IPS-NIHi7 (cell line): ENCODE results near the gene SLC22A31.

ENCODE experiments used
- DNase-seq: peaks from one replicate; pipeline ENCODE4 v3.0.0; 2012; ENCODE audit warnings: mixed read lengths; ENCODE audit errors: extremely low spot score

Gene SLC22A31

DNA sequence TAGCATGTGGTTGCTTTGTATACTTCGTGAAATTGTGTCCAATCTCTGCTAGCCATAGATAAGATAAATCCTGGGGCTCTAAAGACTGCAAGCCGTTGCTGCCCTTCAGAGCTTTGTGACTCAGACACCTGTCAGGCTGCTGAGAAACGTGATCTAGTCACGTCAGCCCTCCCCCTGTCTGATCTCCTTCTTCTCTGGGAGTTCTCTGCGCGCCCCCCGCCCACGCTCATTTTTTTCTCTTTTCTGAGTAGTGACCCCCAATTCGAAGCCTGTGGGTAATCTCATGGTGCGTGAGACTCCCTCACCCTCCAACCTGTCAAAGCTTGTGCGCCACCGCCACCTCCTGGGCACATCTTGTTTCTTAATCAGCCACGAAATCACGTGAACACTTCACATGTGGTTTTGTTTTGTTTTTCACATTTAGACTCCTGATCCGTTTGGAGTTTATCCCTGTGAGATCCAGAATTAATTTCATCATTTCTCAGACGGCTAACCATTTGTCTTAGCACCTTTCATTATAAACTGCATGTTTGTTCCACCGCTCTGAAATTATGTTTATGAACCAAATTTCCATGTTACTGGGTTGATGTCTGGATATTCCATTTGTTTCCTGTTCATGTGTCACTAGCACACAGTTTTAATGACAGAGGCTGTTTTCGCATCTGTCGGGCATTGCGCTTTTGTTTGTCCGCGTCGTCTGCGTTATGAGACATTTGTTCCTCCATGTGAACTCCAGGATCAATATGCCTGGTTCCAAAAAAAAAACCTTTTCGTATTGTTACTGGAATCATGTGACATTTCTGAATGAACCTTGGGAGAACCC lies 16.2 kb upstream of the SLC22A31 start:
- DNase-seq, result peak; percentile 76

DNA sequence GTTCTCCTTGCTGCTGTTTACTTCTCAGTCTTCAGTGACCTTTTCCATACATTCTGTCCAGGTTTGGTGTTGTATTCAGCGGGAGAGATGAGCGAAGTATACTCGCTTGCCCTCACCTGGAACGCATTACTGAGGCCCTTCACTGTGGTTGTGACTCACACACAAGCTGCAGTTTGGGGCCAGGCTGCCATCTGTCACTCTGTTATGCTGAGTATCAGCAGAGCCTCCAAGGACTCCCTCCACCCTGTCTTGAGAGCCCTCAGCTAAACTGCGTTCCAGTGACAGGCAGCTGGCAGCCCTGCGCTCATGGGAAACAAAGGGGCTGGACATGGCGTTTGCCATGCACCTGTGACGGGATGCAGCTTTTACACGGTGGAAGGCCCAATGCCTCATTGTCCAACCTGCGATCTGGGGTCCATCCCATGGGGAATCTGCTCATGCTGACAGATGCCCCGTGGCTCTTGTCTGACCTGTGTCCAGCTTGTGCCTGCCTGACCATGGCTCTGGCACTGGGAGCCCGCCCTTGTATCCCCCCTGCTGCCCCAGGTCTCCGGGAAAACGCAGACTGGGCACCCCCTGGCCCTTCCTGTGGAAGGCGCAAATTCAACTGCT lies 10.7 kb upstream of the SLC22A31 start:
- DNase-seq, result no peak

DNA sequence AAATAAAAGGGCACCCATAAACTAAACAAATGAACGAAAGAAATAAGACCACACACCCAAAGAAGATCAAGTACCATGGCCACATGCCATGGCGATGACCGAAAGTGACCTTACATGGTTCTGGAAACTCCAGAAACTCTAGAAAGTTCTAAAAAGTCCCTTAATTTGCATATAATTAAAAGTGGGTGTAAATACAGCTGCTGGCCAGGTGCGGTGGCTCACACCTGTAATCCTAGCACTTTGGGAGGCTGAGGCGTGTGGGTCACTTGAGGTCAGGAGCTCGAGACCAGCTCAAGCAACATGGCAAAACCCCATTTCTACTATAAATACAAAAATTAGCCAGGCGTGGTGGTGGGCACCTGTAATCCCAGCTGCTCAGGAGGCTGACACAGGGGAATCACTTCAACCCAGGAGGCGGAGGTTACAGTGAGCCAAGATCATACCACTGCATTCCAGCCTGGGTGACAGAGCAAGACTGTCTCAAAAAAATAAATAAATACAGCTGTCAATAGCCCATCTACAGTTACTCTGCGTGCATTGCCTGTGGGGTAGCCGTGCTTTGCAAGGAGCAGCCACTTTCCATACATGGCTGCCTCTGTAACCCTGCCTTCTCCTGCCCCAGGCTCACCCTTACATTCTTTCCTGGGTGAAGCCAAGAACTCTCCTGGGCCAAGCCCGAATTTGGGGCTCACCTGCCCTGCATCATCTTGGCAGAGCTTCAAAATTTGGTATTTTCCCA lies 10.0 kb upstream of the SLC22A31 start:
- no peak for DNase-seq

DNA sequence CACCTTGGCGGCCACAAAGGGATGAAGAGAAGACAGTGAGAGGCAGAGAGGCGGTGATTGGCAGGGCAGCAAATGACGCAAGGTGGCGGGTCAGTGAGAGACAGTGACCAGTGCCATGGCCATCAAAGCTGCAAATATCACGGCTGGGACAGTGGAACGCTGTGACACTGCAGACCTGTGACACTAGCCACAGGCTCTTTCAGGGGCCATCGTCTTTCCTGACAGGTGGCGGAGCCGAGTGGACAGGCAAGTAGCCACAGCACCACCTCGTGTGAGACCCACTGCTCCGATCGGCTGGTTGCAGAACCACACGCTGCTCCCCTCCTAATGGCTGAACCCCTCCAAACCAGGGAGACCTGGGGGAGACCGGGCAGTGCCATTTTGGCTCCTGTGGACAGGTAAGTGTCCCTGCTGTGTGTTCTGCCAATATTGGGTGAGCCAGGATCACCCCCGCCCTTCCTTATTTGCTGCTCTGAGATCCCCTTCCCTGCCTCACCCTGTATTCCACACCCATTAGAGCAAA lies 9.2 kb upstream of the SLC22A31 start:
- DNase-seq, result no peak

DNA sequence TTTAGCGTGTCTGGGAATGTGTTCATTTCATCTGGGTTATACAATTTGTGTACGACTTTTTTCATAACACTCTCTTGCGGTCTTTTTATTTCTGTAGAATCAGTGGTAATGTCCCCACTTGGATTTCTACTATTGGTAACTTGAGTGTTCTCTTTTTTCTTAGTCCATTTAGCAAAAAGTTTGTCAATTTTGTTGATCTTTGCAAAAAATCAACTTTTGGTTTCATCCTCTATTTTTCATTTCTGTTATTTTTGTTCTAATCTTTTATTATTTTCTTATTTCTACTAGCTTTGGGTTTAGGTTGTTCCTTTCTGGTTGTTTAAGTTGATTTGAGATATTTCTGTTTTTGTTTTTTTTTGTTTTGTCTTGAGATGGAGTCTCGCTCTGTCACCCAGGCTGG lies 7.7 kb upstream of the SLC22A31 start:
- no peak for DNase-seq

DNA sequence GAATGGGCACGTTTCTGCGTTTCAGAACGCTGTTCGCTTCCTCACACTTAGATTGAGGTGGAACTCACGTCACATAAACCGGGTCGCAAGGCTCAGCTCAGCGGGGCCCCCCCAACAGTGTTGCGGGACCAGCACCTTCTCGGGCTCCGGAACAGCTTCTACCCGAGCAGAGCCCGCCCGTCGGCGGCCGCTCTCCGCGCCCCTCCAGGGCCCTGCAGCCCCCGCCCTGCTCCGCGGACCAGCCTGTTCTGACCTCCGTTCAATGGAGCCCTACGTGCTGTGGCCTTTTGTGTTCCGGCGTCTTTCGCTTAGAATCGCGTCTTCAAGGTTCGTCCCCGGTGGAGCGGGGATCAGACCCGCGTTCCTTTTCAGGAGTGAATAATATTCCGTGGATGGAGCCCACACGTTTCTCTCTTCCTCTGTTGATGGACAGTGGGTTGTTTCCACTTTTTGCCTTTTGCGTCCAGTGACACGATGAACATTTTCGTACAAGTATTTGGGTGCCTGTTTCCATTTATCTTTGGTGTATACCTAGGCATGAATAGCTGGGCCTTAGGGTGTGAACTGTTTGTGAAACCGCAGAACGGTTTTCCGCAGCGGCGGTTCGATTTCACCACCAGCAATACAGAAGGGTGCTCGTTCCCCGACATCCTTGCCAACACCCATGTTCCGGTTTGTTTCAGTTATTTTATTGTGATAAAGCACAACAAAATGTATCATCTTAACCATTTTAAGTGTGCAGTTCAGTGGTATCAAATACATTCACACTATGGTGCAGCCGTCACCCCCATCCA lies 2.3 kb upstream of the SLC22A31 start:
- no peak for DNase-seq

DNA sequence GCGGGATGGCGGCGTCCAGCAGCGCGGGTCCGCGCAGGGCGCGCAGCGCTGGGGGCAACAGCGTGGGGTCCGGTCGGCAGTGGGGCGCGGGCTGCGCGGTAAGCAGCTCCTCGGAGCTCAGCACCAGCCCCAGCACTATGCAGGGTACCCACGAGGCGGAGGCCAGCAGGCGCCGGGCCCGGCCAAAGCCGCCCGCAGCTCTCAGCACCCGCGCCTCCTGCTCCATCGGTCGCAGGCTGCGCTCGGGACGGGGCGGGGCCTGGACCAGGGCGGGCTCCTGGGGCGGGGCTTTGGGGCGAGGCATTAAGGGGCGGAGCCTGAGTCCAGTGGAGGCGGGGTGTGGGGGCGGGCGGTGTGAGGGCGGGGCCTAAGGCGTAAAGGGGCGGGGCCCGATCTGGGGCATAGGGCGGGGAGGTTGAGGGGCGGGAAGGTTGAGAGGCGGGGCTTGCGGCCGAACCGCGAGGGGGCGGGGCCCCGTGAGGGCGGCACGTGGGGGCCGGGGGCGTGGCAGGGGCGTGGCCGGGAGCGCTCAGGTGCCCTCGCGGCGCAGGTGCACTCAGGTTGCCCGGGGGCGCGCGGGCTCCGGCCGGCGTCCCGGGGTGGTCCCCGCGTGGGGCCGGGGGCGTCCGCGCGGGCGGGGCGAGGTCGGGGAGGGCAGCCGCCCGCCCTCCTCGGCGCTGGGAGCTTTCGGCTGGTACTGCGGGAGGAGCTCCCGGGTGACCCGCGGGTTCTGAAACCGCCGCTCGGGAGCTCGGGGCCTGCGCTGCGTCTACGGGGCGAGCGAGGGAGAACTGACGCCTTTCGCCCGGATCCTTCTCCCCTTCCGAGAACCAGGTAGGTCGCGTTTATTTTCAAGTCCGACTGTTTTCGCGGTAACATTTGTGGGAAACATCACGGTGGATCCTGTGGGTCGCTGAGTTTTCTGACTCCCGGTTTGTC lies 1.4 kb upstream of the SLC22A31 start:
- peak; percentile 93 for DNase-seq

DNA sequence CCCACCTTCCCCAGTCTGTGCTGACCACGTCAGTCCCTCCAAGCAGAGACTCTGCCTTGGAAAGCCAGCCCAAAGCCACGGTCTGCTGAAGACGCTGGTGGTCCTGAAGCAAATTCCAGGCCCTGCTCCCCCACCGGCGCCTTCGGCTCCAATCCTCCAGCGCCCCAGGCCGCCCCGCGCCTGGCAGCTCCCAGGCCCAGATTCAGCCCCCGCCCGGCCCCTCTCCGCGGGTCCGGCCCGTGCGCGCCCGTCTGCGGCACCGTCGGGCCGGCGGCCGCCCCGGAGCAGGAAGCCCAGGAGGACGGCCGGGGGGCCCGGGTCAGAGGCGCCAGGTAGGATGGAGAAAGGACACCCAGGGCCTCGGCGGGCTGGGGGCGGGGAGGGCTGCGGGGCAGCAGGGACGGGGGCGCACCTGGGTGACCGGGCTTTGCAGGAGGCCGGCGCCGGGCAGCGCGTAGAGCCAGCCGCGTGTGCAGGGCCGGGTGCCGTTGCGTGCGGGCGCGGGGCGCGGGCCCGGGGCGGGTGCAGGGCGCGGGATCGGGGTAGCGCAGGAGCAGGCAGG lies 594 bp upstream of the SLC22A31 start:
- no peak for DNase-seq

DNA sequence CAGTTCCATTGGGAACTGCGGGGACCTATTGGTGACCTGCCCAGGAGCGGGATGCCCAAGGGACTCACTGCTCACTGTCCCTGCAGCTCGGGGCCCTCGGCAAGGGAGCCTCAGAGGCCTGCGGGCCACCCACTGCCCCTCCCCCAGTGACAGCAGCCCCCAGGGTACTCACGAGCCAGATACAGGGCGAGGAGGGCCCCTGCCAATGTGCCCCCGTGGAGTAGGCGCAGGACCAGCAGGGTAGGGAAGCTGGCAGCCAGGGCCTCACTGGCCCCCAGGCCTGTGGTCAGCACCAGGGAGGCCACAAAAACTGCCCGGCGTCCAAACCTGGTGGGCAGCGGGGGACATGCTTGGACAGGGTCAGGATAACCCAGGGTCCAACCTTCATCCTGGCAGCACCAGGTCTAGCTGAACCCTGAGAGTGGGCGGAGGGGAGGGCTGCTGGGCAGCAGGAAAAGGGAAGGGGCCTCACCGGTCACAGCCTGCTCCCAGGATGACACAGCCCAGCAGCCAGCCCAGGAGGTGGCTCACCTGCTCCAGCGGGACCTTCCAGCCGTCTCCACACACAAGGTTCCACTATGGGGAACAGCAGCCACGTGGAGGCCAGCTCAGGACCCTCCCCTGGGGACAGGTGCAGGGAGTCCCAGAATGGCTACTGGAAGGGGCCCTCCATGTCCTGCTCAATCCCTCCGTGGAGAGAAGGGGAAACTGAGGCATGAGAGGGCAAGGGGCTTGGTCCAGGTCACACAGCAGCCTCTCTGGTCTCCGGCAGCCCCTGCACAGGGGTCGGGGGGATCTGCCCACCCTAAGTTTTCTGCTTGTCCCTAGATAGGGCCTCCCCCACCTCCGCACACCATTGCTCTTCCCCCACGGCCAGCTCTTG lies 855 bp downstream of the SLC22A31 start:
- DNase-seq, result no peak

DNA sequence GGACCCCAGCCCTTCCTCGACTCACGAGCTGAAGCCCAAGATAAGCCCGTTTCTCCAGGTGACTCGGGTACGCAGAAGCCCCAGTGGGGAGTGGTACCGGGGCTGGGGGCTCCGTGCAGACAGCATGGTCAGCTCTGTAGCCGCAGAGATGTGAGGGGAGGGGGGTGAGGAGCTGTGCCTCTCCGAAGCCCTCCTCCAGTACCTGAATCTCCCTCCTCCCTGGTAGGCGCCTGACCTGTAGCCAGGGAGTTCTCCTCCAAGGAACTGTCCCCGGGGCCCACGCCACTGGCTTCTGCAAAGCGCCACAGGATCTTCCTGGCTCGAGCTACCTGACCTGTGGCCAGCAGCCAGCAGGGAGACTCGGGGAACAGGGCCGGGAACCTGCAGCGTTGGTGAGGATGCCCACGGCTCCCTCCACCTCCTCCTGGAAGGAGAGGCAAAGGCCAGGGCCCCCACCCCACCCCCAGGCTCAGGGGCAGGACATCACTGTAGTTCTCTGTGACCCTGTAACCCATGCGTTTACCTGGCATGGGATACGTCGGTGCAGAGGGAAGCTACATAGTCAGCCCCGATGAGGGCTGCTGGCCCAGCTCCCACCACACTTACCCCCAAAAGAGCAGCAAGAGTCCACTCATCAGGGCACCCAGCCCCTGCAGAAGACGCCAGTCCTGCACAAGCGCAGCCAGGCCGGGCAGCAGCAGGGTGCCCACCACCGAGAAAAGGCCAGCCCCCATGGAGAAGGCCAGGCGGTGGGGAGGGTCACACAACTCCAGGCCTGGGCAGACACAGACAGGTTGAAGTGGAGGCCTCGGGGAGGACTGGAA lies 1.7 kb downstream of the SLC22A31 start:
- no peak for DNase-seq

DNA sequence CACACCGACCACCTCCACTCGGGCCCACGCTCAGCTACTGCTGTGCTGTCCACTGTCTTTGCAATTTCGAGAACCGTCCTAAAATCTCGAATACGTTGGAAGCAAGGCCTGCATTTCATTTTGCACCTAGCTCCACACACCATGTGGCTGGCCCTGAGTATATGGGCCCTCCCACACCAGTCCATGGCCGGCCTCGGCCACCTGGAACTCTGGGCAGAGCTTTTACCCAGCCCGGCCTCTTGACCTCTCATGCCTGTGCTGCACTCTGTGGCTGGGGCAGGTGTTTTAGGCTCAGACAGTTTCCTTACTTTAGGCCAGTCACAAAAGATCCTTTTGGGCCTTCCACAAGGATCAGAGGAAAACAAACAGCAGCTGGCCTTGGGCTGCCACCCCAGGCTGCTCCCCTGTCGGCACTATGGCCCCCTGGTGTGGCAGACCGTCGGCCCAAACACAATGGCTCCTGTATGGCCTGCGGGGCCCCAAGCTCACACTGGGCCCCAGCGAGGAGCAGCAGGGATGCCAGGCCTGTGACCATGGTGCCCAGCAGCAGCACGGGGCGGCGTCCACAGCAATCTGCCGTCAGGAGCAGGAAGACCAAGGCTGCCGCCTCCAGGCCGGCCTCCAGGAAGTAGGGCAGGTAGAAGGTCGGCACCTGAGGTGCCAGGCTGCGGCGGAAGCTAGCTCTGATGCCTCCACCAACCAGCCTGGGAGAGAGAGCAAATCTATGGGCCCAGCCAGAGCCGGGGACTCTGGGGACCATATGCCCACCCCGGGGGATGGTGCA lies 2.5 kb downstream of the SLC22A31 start:
- DNase-seq, result no peak

DNA sequence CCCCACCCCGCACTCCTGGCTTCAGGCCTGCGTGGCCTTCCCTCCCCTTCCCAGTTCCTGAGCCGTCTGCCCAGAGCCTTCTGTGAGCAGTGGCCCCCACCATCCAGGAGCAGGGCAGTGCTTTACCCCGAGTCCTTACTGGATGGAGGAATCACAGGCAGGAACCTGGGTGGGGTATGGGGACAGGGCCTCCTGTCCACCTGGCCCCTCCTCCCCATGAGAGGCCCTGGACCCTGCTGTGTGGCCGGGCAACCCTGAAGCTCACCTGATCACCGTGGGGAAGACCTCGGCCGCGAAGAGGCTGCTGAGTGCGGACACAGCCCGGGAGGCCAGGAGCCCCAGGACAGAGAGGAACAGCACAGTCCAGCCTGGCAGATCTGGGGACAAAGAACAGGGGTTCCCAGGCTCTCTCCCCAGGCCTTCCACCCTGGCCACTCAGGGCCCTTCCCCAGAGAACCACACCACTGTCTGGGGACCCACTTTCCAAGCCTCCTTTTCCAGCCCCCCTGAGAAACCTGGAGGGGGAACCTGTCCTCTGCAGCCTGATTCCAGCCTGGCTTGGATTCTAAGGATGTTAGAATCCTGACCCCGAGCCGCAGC lies 3.2 kb downstream of the SLC22A31 start:
- DNase-seq, result no peak

DNA sequence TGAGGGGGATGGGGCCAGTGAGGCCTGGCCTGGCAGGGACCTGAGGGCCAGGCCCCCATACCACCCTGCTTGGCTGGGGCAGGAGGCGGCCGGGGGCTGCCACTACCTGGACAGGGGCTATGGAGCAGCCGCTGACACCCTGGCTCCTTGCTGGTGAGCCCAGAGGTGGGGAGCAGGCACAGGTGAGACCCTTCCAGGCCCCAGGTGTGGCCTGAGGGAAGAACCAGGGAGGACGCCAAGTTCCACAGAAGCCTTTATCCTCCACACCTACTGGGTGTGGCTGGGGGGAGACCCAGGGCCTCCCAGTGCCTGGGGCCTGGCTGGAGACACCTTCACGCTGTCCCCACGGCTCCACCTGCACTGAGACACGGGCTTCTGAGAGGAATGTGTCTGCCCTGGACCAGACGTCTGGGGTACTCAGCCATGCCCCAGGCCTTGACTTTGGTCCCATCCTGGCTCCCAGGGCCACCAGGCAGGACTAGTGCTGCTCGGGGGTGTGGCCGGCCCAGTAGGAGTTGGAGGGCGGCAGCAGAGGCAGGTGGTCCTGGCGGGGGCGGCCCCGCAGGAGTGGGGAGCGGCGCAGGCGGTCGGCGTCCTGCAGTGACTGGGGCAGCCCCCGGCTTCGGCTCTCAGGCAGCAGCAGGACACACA lies 4.7 kb downstream of the SLC22A31 start:
- no peak for DNase-seq

DNA sequence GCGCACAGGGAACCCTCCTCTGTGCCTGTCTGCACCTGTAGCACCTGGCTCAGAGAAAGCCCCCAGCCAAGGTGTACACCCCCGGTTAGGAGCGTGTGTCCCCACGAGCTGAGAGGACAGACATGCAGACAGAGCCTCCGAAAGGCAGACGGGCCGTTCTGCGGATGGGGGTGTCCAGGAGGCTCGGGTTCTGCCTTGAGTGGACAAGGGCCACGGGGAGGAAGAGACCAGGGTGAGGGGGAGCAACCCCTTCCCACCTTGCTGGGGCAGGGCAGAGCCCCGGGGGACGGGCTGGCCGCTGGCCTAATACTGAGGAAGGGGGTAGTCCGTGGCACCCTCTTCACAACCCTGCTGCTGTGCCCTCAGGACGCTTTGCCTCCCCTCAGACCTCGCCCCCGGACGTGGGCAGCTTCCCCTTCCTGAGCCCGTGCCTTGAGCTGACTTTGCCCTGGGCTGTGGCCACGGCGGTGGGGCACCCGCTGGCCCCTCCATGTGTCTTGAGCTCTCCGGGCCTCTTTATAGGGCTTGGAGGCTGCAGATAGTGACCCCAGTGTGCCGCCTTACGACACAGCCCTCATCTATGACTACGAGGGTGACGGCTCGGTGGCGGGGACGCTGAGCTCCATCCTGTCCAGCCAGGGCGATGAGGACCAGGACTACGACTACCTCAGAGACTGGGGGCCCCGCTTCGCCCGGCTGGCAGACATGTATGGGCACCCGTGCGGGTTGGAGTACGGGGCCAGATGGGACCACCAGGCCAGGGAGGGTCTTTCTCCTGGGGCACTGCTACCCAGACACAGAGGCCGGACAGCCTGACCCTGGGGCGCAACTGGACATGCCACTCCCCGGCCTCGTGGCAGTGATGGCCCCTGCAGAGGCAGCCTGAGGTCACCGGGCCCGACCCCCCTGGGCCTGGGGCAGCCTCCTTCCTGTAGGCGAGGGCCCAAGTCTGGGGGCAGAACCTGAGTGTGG lies 5.7 kb downstream of the SLC22A31 start:
- DNase-seq, result no peak

DNA sequence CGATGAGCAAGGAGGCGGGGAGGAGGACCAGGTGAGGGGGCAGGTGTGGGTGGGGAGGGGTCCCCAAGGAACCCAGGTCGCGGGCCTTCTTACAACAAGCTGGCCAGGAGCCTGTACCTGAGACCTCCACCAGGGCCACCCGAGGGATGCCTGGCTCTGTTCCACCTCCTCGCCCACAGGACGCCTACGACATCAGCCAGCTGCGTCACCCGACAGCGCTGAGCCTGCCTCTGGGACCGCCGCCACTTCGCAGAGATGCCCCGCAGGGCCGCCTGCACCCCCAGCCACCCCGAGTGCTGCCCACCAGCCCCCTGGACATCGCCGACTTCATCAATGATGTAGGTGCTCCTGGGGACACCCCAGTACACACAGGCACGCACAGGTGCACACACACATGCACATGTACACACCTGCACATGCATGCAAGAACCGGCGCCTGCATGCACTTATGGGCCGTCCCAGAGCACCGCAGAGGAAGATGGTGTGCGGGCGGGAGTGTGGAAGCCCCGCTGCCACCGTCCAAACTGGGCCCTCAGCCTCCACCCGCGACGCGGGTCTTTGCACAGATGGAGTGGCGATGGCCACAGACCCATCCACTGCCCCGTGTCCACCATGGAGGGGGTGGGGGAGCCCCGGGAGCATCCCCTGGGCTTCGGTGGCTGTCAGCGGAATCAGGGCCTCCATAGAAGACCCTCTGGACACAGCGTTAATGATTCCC lies 6.6 kb downstream of the SLC22A31 start:
- no peak for DNase-seq
